Stimulated activated naive CD8-positive, alpha-beta T cell treated with anti-CD3 and anti-CD28 coated beads, Interleukin-15, Interleukin-2, amounts not matched to agents 100 U/mL and 50 U/mL, for 24 hours (primary cell): ENCODE results near the gene TTYH2.

Source experiments
- ATAC-seq: fragments of 150-1000 bp; cut with Tn5 transposase; one replicate; pipeline ENCODE4 v1.10.0; 2021
- DNase-seq: peaks from one replicate; pipeline ENCODE4 v3.0.0; 2021

The TTYH2 gene

GRCh38 chr17:74215342-74215727 lies 2.0 kb downstream of the TTYH2 start:
- no peak for DNase-seq
- ATAC-seq: no peak

GRCh38 chr17:74216505-74216904 lies 3.1 kb downstream of the TTYH2 start:
- DNase-seq: no peak
- no peak for ATAC-seq

- ATAC-seq (no peak), DNase-seq (no peak)
Observed at GRCh38 chr17:74217037-74217730, 3.8 kb downstream of the TTYH2 start.

- DNase-seq (no peak), ATAC-seq (no peak)
Observed at GRCh38 chr17:74217888-74218287, 4.5 kb downstream of the TTYH2 start.

- no peak for DNase-seq
- ATAC-seq: no peak
Observed at GRCh38 chr17:74218436-74218835, 5.1 kb downstream of the TTYH2 start.

- no peak for ATAC-seq
Observed at GRCh38 chr17:74219576-74220133, 6.3 kb downstream of the TTYH2 start.

GRCh38 chr17:74220219-74220618 lies 6.8 kb downstream of the TTYH2 start:
- ATAC-seq: no peak
- no peak for DNase-seq

More at GRCh38 chr17:74219576-74220133, 6.3 kb downstream of the TTYH2 start:
- DNase-seq: no peak

GRCh38 chr17:74220946-74221818 lies 7.8 kb downstream of the TTYH2 start:
- no peak for DNase-seq
- ATAC-seq: no peak

- ATAC-seq: no peak
- no peak for DNase-seq
Observed at GRCh38 chr17:74222399-74222798, 9.0 kb downstream of the TTYH2 start.

GRCh38 chr17:74223901-74224300 lies 10.5 kb downstream of the TTYH2 start:
- DNase-seq (no peak), ATAC-seq (no peak)

- ATAC-seq (no peak), DNase-seq (no peak)
Observed at GRCh38 chr17:74224959-74225725, 11.8 kb downstream of the TTYH2 start.

GRCh38 chr17:74226252-74226651 lies 12.9 kb downstream of the TTYH2 start:
- ATAC-seq (no peak), DNase-seq (no peak)

- DNase-seq: no peak
- no peak for ATAC-seq
Observed at GRCh38 chr17:74227271-74228080, 14.1 kb downstream of the TTYH2 start.

- DNase-seq (no peak), ATAC-seq (no peak)
Observed at GRCh38 chr17:74228306-74228978, 15.1 kb downstream of the TTYH2 start.

GRCh38 chr17:74230896-74231295 lies 17.5 kb downstream of the TTYH2 start:
- ATAC-seq: no peak
- no peak for DNase-seq

- ATAC-seq: no peak
- no peak for DNase-seq
Observed at GRCh38 chr17:74231928-74232907, 18.8 kb downstream of the TTYH2 start.

- no peak for DNase-seq
- no peak for ATAC-seq
Observed at GRCh38 chr17:74233937-74234336, 20.6 kb downstream of the TTYH2 start.

- DNase-seq (no peak), ATAC-seq (no peak)
Observed at GRCh38 chr17:74234486-74234885, 21.1 kb downstream of the TTYH2 start.

- DNase-seq (no peak), ATAC-seq (no peak)
Observed at GRCh38 chr17:74235040-74235581, 21.7 kb downstream of the TTYH2 start.
